GM23248 (cell line): ENCODE measurements around the gene MAPK4.
"Not testable (repeated sequence)": the region's sequence is repeated elsewhere in the genome, so short reads cannot be mapped to it uniquely, and the experiment has no call there.

Experiments used
- EZH2 ChIP-seq: fragments of 200-600 bp; sonication (generic); IDR thresholded peaks from 2 replicates; pipeline ENCODE4 v1.6.1; 2018; ENCODE audit warnings: antibody characterized with exemption, mild to moderate bottlenecking; ENCODE audit not compliant: insufficient read depth, poor library complexity, severe bottlenecking
- EZH2phosphoT487 ChIP-seq: fragments of 200-600 bp; sonication (generic); IDR thresholded peaks from 2 replicates; pipeline ENCODE4 v1.6.1; 2018; ENCODE audit warnings: antibody characterized with exemption, moderate library complexity, mild to moderate bottlenecking, low read depth; ENCODE audit not compliant: insufficient read depth

DNA sequence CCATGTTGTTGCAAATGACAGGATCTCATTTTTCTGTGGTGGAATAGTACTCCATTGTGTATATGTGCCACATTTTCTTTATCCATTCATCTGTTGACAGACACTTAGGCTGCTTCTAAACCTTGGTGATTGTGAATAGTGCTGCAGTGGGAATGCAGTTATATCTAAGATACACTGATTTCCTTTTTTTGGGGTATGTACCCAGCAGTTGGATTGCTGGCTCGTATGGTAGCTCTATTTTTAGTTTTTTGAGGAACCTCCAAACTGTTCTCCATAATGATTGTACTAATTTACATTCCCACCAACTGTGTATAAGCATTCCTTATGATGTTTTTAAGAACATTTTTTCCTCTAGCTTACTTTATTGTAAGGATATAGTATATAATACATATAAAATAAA lies 8.2 kb upstream of the MAPK4 start:
- not testable (repeated sequence) for TF ChIP-seq EZH2, EZH2phosphoT487
